H7 (cell line): ENCODE data around the gene COCH. TPM values are rescaled to one million over a fixed set of nuclear protein-coding genes. Genes with fewer than 3 reads are reported as not detected.
A peak's percentile ranks its signal among the peaks of the same experiment; 100 is the strongest.

Experiments used
- DNase-seq: peaks from one replicate; pipeline ENCODE4 v3.0.0; 2012
- H3K27me3 ChIP-seq: 2 replicates; pipeline ENCODE4 v1.6.0; 2011; ENCODE audit warnings: mild to moderate bottlenecking, low read length; ENCODE audit not compliant: control insufficient read depth, insufficient read depth
- H3K36me3 ChIP-seq: replicated peaks from 2 replicates; pipeline ENCODE4 v1.5.1; 2011; ENCODE audit warnings: low read length; ENCODE audit not compliant: control insufficient read depth, insufficient read depth
- H3K4me3 ChIP-seq: 2 replicates; pipeline ENCODE4 v1.5.1; 2011; ENCODE audit warnings: low read depth, mild to moderate bottlenecking, control low read depth, low read length, moderate library complexity; ENCODE audit not compliant: insufficient read depth
- total RNA-seq: library from RNA; depleted of rRNA; stranded (reverse); fragments of >200 nt; shearing (Covaris generic); gene quantifications from 2 replicates; pipeline ENCODE4 v1.2.3, GENCODE V29; 2014

The COCH gene
- total RNA-seq, 1 experiment from 2014 or later = 11.4 TPM

GRCh38 chr14:30864934-30865333, 9.4 kb upstream of the COCH start:
- H3K4me3 ChIP-seq = no peak overlapping the region
- no peak for DNase-seq
- no peaks in the 10 kb centered on the region for H3K36me3 ChIP-seq

GRCh38 chr14:30868736-30869135, 5.6 kb upstream of the COCH start:
- Histone ChIP-seq H3K36me3 (no peaks in the 10 kb centered on the region), H3K27me3 (peaks cover 9% of the 10 kb centered on the region), H3K4me3 (no peak overlapping the region)
- no peak for DNase-seq

More at GRCh38 chr14:30864934-30865333, 9.4 kb upstream of the COCH start:
- H3K27me3 ChIP-seq = no peaks in the 10 kb centered on the region

- H3K27me3 ChIP-seq = peaks cover 18% of the 10 kb centered on the region
- DNase-seq = no peak
- no peaks in the 10 kb centered on the region for H3K36me3 ChIP-seq
- no peak overlapping the region for H3K4me3 ChIP-seq
Measured at GRCh38 chr14:30869551-30870155, 4.7 kb upstream of the COCH start.

- Histone ChIP-seq H3K27me3 (peaks cover 38% of the 10 kb centered on the region), H3K4me3 (no peak overlapping the region), H3K36me3 (no peaks in the 10 kb centered on the region)
- peak; percentile 23 for DNase-seq
Measured at GRCh38 chr14:30872602-30873001, 1.8 kb upstream of the COCH start.

- Histone ChIP-seq H3K4me3 (peak overlapping the region; percentile 68), H3K27me3 (peaks cover 38% of the 10 kb centered on the region), H3K36me3 (no peaks in the 10 kb centered on the region)
- no peak for DNase-seq
Measured at GRCh38 chr14:30873308-30874119, 845 bp upstream of the COCH start.

GRCh38 chr14:30874999-30875787, 834 bp downstream of the COCH start:
- Histone ChIP-seq H3K36me3 (no peaks in the 10 kb centered on the region), H3K4me3 (peak overlapping the region; percentile 68), H3K27me3 (peaks cover 38% of the 10 kb centered on the region)
- peak; percentile 73 for DNase-seq

DNA sequence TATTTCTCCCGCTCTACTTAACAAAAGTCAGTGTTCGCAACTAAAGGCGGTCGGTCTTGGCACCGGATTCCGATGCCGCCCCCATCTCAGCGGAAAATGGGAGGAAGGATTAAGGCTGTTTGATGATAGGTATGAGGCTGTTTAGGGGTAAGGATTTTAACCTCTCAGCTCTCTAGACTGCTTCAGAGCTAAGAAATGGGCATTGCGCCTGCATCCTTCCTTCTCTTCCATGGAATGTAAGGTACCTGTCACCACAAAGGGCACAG, 1.4 kb downstream of the COCH start:
- peak; percentile 39 for DNase-seq
- Histone ChIP-seq H3K36me3 (no peaks in the 10 kb centered on the region), H3K27me3 (peaks cover 38% of the 10 kb centered on the region), H3K4me3 (peak overlapping the region; percentile 68; the same call in 1 of the 2 replicates)

DNA sequence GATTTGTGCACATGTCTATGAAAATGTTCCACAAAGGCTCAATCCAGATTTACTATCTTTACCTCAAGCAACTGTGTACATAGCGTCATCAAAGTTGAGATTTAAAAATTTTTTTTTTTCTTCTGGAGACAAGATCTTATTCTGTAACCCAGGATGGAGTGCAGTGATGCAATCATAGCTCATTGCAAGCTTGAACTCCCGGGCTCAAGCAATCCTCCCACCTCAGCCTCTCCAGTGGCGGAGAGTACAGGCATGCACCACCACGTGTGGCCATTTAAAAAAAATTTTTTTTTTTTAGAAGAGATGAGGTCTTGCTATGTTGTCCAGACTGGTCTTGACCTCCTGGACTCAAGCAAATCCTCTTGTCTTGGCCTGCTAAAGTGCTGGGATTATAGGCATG, 2.3 kb downstream of the COCH start:
- DNase-seq = no peak
- Histone ChIP-seq H3K4me3 (no peak overlapping the region), H3K27me3 (peaks cover 38% of the 10 kb centered on the region), H3K36me3 (no peaks in the 10 kb centered on the region)

DNA sequence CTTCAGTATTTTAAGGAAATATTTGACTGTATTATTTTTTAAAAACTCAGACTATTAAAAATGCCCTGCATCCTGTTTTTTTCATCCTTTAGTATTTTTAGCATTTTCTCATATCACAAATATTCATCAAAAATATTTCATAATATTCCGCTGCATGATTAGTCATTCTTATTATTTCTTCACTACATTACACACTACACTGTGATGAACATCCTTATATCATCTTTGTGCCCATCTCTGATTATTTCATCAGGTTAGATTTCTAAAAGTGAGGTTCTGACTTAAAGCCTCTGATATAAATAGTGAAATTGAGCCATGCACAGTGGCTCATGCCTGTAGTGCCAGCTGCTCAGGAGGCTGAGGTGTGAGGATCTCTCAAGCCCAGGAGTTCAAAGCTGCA, 8.1 kb downstream of the COCH start:
- Histone ChIP-seq H3K27me3 (peaks cover under 1% of the 10 kb centered on the region; the same call in 1 of the 2 replicates), H3K4me3 (no peak overlapping the region), H3K36me3 (no peaks in the 10 kb centered on the region; the same call in 1 of the 2 replicates)
- no peak for DNase-seq

DNA sequence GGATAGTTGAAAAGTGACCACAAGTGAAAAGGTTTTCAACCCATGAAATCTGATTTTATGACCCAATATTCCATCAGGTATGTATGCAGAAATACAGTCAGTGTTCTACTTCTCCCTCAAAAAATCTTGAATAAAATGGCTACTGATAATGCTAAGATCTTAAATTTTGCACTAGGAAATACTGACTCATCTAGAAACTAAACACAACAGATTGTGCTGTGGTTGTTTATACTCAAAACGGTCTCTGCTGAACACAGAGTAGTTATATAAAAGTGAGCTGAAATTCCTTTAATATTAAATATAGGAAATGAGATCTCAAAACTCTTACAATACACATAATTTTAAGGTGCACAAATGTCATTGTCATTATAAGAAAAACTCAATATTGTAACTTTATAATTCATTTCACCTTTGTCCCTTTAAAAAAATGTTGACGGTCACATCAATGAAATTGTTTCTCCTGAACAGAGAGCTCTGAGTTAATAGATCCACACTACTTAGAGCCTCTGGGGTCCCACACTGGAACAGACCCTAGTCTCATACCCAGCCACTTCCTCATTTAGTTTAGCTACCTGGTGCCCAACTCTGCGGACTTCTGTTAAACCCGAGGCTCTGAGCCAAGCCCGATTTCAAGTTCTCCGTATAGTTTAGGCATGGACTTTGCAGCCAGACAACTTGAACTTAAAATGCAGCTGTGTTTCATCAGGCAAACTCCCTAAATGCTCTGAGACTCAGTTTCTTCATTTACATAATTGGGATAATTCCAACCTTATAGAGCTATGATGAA, 9.3 kb downstream of the COCH start:
- Histone ChIP-seq H3K4me3 (no peak overlapping the region), H3K27me3 (no peaks in the 10 kb centered on the region), H3K36me3 (no peaks in the 10 kb centered on the region; the same call in 1 of the 2 replicates)
- DNase-seq = no peak

- H3K36me3 ChIP-seq = no peaks in the 10 kb centered on the region; the same call in 1 of the 2 replicates
- DNase-seq = no peak
- no peaks in the 10 kb centered on the region for H3K27me3 ChIP-seq
- H3K4me3 ChIP-seq = no peak overlapping the region
Measured at GRCh38 chr14:30884901-30885300, 10.5 kb downstream of the COCH start.

- H3K4me3 ChIP-seq = no peak overlapping the region
- no peaks in the 10 kb centered on the region for H3K27me3 ChIP-seq
- no peak for DNase-seq
- no peaks in the 10 kb centered on the region; the same call in 1 of the 2 replicates for H3K36me3 ChIP-seq
Measured at GRCh38 chr14:30885840-30886740, 11.7 kb downstream of the COCH start.

GRCh38 chr14:30888480-30889243, 14.3 kb downstream of the COCH start:
- Histone ChIP-seq H3K4me3 (no peak overlapping the region), H3K36me3 (no peaks in the 10 kb centered on the region; the same call in 1 of the 2 replicates), H3K27me3 (no peaks in the 10 kb centered on the region)
- DNase-seq = no peak
